NCI-H2227 treated with DMSO at 0.1 percent for 48 hours (cell line): ENCODE results near the gene ZBTB49.

Experiments used
- DNase-seq: peaks from one replicate; lab custom pipeline; 2025; lab: John Stamatoyannopoulos, UW

Gene ZBTB49

GRCh38 chr4:4284827-4285618 is 5.0 kb upstream of the ZBTB49 start:
- DNase-seq: no peak

- DNase-seq: no peak
Observed at GRCh38 chr4:4288098-4288497, 2.0 kb upstream of the ZBTB49 start.

GRCh38 chr4:4289055-4289454 is 996 bp upstream of the ZBTB49 start:
- no peak for DNase-seq

GRCh38 chr4:4289597-4289940 is 482 bp upstream of the ZBTB49 start:
- no peak for DNase-seq

DNA sequence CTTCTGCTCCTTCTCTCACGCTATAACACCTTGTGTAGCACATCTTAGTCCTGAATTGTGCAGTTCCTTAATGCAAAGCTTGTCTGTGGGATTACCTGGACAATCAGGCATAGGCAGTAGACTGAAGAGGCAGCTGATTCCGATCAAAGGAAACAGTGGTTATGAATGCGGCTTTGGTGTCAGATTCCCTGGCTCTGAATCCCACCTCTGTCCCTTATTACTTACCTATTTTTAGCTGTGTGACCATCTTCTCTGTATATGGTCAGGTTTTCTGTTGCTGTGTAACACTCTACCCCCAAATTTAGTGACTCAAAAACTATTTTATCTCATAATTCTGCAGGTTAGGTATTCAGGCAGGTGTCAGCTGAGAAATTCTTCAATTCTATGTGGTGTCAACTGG is 3.2 kb downstream of the ZBTB49 start:
- no peak for DNase-seq

DNA sequence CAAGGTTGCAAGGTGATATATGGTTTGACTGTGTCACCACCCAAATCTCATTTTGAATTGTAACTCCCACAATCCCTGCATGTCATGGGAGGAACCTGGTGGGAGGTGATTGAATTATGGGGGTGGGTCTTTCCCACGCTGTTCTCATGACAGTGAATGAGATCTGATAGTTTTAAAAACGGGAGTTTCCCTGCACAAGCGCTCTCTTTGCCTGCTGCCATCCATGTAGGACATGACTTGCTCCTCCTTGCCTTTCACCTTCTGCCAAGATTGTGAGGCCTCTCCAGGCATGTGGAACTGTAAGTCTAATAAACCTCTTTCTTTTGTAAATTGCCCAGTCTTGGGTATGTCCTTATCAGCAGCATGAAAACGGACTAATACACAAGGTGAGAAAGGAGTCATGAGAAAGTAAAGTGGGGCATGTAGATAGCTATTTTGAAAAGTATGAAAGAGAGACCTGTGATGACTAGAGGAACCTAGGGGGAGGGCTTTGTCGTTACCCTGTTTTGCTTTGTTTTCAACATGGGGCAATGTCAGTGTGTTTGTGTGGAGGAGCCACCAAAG is 6.3 kb downstream of the ZBTB49 start:
- DNase-seq: no peak

DNA sequence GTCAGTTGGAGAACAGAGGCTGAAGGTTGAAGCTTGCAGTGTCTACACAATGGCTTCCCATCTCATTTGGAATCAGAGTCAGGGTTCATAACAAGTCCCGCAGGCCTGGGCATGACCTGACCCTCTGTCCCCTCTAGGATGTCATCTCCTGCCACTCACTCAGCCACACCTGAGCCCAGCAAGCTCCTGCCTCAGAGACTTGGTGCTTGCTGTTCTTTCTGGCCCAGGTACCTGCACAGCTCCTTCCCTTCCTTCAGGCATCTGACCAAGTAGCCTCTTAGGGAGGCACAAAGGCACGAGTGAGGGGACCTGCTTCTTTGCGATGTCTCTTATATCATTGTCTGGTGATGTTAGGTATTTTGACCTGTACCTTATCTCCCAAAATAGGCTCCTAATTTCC is 9.0 kb downstream of the ZBTB49 start:
- DNase-seq: no peak

DNA sequence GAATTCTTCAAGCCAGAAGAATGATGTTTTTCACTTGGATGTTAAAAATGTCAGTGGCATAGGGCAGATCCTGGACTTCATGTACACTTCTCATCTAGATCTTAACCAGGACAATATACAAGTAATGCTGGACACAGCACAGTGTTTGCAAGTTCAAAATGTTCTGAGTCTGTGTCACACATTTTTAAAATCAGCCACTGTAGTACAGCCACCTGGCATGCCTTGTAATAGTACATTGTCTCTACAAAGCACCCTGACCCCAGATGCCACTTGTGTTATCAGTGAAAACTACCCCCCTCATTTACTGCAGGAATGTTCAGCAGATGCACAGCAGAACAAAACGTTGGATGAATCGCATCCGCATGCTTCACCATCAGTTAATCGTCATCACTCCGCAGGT is 11.9 kb downstream of the ZBTB49 start:
- no peak for DNase-seq

- DNase-seq: no peak
Observed at GRCh38 chr4:4302416-4302815, 12.4 kb downstream of the ZBTB49 start.

GRCh38 chr4:4306920-4307319 is 16.9 kb downstream of the ZBTB49 start:
- DNase-seq: no peak

GRCh38 chr4:4308800-4309441 is 18.9 kb downstream of the ZBTB49 start:
- no peak for DNase-seq

GRCh38 chr4:4311193-4311592 is 21.1 kb downstream of the ZBTB49 start:
- DNase-seq: no peak

- no peak for DNase-seq
Observed at GRCh38 chr4:4315461-4316149, 25.6 kb downstream of the ZBTB49 start.

GRCh38 chr4:4316150-4316495 is 26.1 kb downstream of the ZBTB49 start:
- DNase-seq: no peak

GRCh38 chr4:4317496-4318232 is 27.6 kb downstream of the ZBTB49 start:
- DNase-seq: no peak

DNA sequence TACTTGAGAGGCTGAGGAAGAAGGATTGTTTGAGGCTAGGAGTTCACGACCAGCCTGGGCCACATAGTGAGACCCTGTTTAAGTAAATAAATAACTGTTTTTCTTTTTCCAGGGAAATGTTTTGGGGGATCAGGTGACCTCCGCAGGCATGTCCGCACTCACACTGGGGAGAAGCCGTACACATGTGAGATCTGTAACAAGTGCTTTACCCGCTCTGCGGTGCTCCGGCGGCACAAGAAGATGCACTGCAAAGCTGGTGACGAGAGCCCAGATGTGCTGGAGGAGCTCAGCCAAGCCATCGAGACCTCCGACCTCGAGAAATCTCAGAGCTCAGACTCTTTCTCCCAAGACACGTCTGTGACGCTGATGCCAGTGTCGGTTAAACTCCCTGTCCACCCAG is 30.5 kb downstream of the ZBTB49 start:
- DNase-seq: no peak

- no peak for DNase-seq
Observed at GRCh38 chr4:4320951-4321714, 31.1 kb downstream of the ZBTB49 start.

GRCh38 chr4:4321951-4322688 is 32.1 kb downstream of the ZBTB49 start:
- DNase-seq: no peak

- no peak for DNase-seq
Observed at GRCh38 chr4:4323705-4324534, 33.9 kb downstream of the ZBTB49 start.

GRCh38 chr4:4325321-4325720 is 35.3 kb downstream of the ZBTB49 start:
- DNase-seq: no peak
